Adrenal gland (tissue), 5 donors: Measurements from ENCODE around the gene CPLX4.

Experiments
- POLR2A ChIP-seq, 2 donors: fragments of 450-650 bp; IDR thresholded peaks; one replicate each; pipeline ENCODE4 v1.6.1; 2017; ENCODE audit warnings: antibody characterized with exemption in 2 of 2, mild to moderate bottlenecking in 2 of 2, moderate library complexity in 1 of 2
- TF ChIP-seq, protein P1 (sequence below), 6 experiments: fragments of 450-650 bp in 4 of 6; fragments of 200-600 bp in 2 of 6; sonication (generic) in 1 of 6; IDR thresholded peaks; 1 replicate in 5 of 6; 2 replicates in 1 of 6; pipeline versions ENCODE4 v1.5.1 to v1.8.0; 2016 to 2021; ENCODE audit warnings: antibody characterized with exemption in 6 of 6, mild to moderate bottlenecking in 2 of 6, moderate library complexity in 1 of 6
- donor health status: DM: no; HTN: no; CAD: no.

DNA sequence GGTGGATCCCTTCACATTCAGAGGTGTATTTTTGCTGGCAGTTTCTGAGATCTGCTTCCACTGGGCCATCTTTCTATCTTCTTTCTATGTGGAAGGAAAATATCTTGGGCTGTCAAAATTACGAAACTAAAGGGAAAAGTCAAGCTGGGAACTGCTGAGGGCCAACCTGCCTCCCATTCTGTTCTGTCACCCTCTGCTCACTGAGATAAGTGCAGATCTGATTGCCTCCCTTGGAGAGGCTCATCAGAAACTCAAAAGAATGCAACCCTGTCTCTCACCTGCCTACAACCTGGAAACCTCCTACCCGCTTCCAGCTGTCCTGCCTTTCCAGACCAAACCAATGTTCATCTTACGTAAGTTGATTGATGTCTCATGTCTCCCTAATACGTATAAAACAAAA lies 71.7 kb downstream of the CPLX4 start:
- TF ChIP-seq, protein P1, sequence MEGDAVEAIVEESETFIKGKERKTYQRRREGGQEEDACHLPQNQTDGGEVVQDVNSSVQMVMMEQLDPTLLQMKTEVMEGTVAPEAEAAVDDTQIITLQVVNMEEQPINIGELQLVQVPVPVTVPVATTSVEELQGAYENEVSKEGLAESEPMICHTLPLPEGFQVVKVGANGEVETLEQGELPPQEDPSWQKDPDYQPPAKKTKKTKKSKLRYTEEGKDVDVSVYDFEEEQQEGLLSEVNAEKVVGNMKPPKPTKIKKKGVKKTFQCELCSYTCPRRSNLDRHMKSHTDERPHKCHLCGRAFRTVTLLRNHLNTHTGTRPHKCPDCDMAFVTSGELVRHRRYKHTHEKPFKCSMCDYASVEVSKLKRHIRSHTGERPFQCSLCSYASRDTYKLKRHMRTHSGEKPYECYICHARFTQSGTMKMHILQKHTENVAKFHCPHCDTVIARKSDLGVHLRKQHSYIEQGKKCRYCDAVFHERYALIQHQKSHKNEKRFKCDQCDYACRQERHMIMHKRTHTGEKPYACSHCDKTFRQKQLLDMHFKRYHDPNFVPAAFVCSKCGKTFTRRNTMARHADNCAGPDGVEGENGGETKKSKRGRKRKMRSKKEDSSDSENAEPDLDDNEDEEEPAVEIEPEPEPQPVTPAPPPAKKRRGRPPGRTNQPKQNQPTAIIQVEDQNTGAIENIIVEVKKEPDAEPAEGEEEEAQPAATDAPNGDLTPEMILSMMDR (IDR thresholded peaks at IDR 0.05): no peak
- no peak for TF ChIP-seq POLR2A (IDR thresholded peaks at IDR 0.05)
